Astrocyte (in vitro differentiated cells and primary cell): ENCODE data around the gene OR10G8. TPM values are rescaled to one million over a fixed set of nuclear protein-coding genes. Genes with fewer than 3 reads are reported as not detected.
"Not testable (repeated sequence)": the region's sequence is repeated elsewhere in the genome, so short reads cannot be mapped to it uniquely, and the experiment has no call there.

Experiments
- DNase-seq: peaks from one replicate; pipeline ENCODE4 v3.0.0-alpha.2; 2010; ENCODE audit warnings: low read depth
- FAIRE-seq: peaks from 2 replicates; lab custom pipeline; 2011; peaks lifted over from hg19 to GRCh38; lab: Jason Lieb, UNC
- H2AFZ ChIP-seq: 2 replicates; pipeline ENCODE4 v1.6.0; 2012; ENCODE audit warnings: low read depth, low read length, inconsistent platforms
- H3K27ac ChIP-seq: 2 replicates; pipeline ENCODE4 v1.5.1; 2011; ENCODE audit warnings: low read depth, low read length, inconsistent platforms
- H3K27me3 ChIP-seq: 2 replicates; pipeline ENCODE4 v1.6.0; 2011; ENCODE audit warnings: low read length, inconsistent platforms; ENCODE audit not compliant: insufficient read depth
- H3K36me3 ChIP-seq: 2 replicates; pipeline ENCODE4 v1.5.1; 2011; ENCODE audit warnings: low read length, inconsistent platforms; ENCODE audit not compliant: insufficient read depth
- H3K4me1 ChIP-seq: 2 replicates; pipeline ENCODE4 v1.5.1; 2011; ENCODE audit warnings: low read length, inconsistent platforms; ENCODE audit not compliant: insufficient read depth
- H3K4me2 ChIP-seq: 2 replicates; pipeline ENCODE4 v1.6.0; 2012; ENCODE audit warnings: low read length, inconsistent platforms
- H3K4me3 ChIP-seq: 2 replicates; pipeline ENCODE4 v1.5.1; 2011; ENCODE audit warnings: low read depth, mild to moderate bottlenecking, low read length, inconsistent platforms; ENCODE audit not compliant: insufficient read depth
- H3K79me2 ChIP-seq: 2 replicates; pipeline ENCODE4 v1.6.0; 2012; ENCODE audit warnings: mild to moderate bottlenecking, low read length, inconsistent platforms; ENCODE audit not compliant: insufficient read depth
- H3K9ac ChIP-seq: 2 replicates; pipeline ENCODE4 v1.6.0; 2012; ENCODE audit warnings: mild to moderate bottlenecking, low read length, inconsistent platforms
- H3K9me3 ChIP-seq: 2 replicates; pipeline ENCODE4 v1.5.1; 2012; ENCODE audit warnings: low read depth, mild to moderate bottlenecking, low read length, inconsistent platforms; ENCODE audit not compliant: insufficient read depth
- H4K20me1 ChIP-seq: 2 replicates; pipeline ENCODE4 v1.6.0; 2012; ENCODE audit warnings: low read length, inconsistent platforms; ENCODE audit not compliant: insufficient read depth
- H3K27ac Mint-ChIP-seq: one replicate; pipeline ENCODE4 v1.8.0; 2021; ENCODE audit warnings: mild to moderate bottlenecking, mixed read lengths; ENCODE audit not compliant: unreplicated experiment
- H3K27me3 Mint-ChIP-seq: one replicate; pipeline ENCODE4 v1.8.0; 2021; ENCODE audit warnings: low read depth, mixed read lengths; ENCODE audit not compliant: unreplicated experiment
- H3K36me3 Mint-ChIP-seq: one replicate; pipeline ENCODE4 v1.8.0; 2021; ENCODE audit warnings: low read depth, mixed read lengths; ENCODE audit not compliant: unreplicated experiment
- H3K4me1 Mint-ChIP-seq: one replicate; pipeline ENCODE4 v1.8.0; 2021; ENCODE audit warnings: low read depth, mixed read lengths; ENCODE audit not compliant: unreplicated experiment
- H3K4me3 Mint-ChIP-seq: one replicate; pipeline ENCODE4 v1.8.0; 2021; ENCODE audit warnings: mild to moderate bottlenecking, moderate library complexity, mixed read lengths; ENCODE audit not compliant: unreplicated experiment
- H3K9me3 Mint-ChIP-seq: one replicate; pipeline ENCODE4 v1.8.0; 2021; ENCODE audit warnings: mild to moderate bottlenecking, mixed read lengths; ENCODE audit not compliant: unreplicated experiment
- CTCF ChIP-seq: IDR thresholded peaks from 2 replicates; pipeline ENCODE4 v1.5.1; 2011; ENCODE audit warnings: low read depth, mild to moderate bottlenecking, inconsistent platforms, low read length, moderate library complexity; ENCODE audit not compliant: insufficient read depth
- EZH2 ChIP-seq: IDR thresholded peaks from 2 replicates; pipeline ENCODE4 v1.6.1; 2012; ENCODE audit warnings: mild to moderate bottlenecking, low read length, inconsistent platforms; ENCODE audit not compliant: insufficient read depth
- total RNA-seq: library from RNA; stranded (reverse); gene quantifications from 2 replicates; pipeline ENCODE4 v1.2.1, GENCODE V29; 2021

The OR10G8 gene
- total RNA-seq, 1 donor from 2014 or later, result not detected

GRCh38 chr11:123995119-123995518, 31.5 kb upstream of the OR10G8 start, which contains the start of gene OR10G6:
TSS of gene OR10G6 (minus strand) at chr11:123995161. CDS start at chr11:123995161, 0 bp downstream.
- Histone ChIP-seq H3K4me2 (no peak within 1 kb of the TSS), H3K27ac (no peak within 1 kb of the TSS), H3K9ac (no peak within 1 kb of the TSS), H3K9me3 (no peaks in the 10 kb centered on the region), H3K4me1 (no peaks in the 10 kb centered on the region), H4K20me1 (no peaks in the 10 kb centered on the region), H2AFZ (no peak within 1 kb of the TSS), H3K27me3 (no peaks in the 10 kb centered on the region), H3K36me3 (no peaks in the 10 kb centered on the region), H3K4me3 (no peak within 1 kb of the TSS), H3K79me2 (no peaks in the 10 kb centered on the region)
- TF ChIP-seq EZH2 (no peak), CTCF (no peak)
- H3K4me1 Mint-ChIP-seq, result no peaks in the 10 kb centered on the region
- no peaks in the 10 kb centered on the region for H3K9me3 Mint-ChIP-seq
- no peak for FAIRE-seq
- H3K4me3 Mint-ChIP-seq, result no peak within 1 kb of the TSS
- no peaks in the 10 kb centered on the region for H3K36me3 Mint-ChIP-seq
- H3K27ac Mint-ChIP-seq, result no peak within 1 kb of the TSS
- no peak for DNase-seq
- peaks cover 4% of the 10 kb centered on the region for H3K27me3 Mint-ChIP-seq

GRCh38 chr11:124012697-124013096, 13.9 kb upstream of the OR10G8 start, which contains the start of gene OR10G4:
TSS of gene OR10G4 (plus strand) at chr11:124012997. CDS start at chr11:124015575, 2,578 bp downstream.
- no peak for FAIRE-seq
- Histone ChIP-seq H2AFZ (no peak within 1 kb of the TSS), H3K4me1 (no peaks in the 10 kb centered on the region), H4K20me1 (no peaks in the 10 kb centered on the region), H3K4me3 (no peak within 1 kb of the TSS), H3K9me3 (no peaks in the 10 kb centered on the region), H3K27ac (no peak within 1 kb of the TSS), H3K4me2 (no peak within 1 kb of the TSS), H3K79me2 (no peaks in the 10 kb centered on the region), H3K36me3 (no peaks in the 10 kb centered on the region), H3K27me3 (no peaks in the 10 kb centered on the region), H3K9ac (no peak within 1 kb of the TSS)
- H3K9me3 Mint-ChIP-seq, result no peaks in the 10 kb centered on the region
- TF ChIP-seq EZH2 (no peak), CTCF (no peak)
- no peaks in the 10 kb centered on the region for H3K27me3 Mint-ChIP-seq
- no peaks in the 10 kb centered on the region for H3K4me1 Mint-ChIP-seq
- no peak within 1 kb of the TSS for H3K27ac Mint-ChIP-seq
- no peak for DNase-seq
- H3K4me3 Mint-ChIP-seq, result no peak within 1 kb of the TSS
- H3K36me3 Mint-ChIP-seq, result no peaks in the 10 kb centered on the region

GRCh38 chr11:124015837-124016236, 10.8 kb upstream of the OR10G8 start:
- not testable (repeated sequence) for H3K9me3 ChIP-seq, H3K9me3 Mint-ChIP-seq, H3K36me3 ChIP-seq, H3K4me2 ChIP-seq, H3K4me1 Mint-ChIP-seq, H3K36me3 Mint-ChIP-seq, H3K27ac Mint-ChIP-seq, DNase-seq, H4K20me1 ChIP-seq, H3K27me3 Mint-ChIP-seq, H3K9ac ChIP-seq, H3K27ac ChIP-seq, H3K4me1 ChIP-seq, FAIRE-seq, H3K4me3 ChIP-seq, H3K4me3 Mint-ChIP-seq, H3K79me2 ChIP-seq, H2AFZ ChIP-seq, H3K27me3 ChIP-seq
